Ovary (tissue), 3 donors: Measurements from ENCODE around the gene YWHAG.
A peak's percentile ranks its signal among the peaks of the same experiment; 100 is the strongest.

ENCODE experiments used
- CTCF ChIP-seq, 3 donors: fragments of 450-650 bp in 2 of 3; fragments of 200-600 bp in 1 of 3; IDR thresholded peaks; one replicate each; pipeline versions ENCODE4 v1.5.1 to v1.8.0; 2016 to 2022; ENCODE audit warnings: antibody characterized with exemption in 3 of 3, mild to moderate bottlenecking in 1 of 3
- EP300 ChIP-seq: sonication (generic); formaldehyde crosslinking; IDR thresholded peaks from one replicate; pipeline ENCODE4 v1.6.1; 2017; ENCODE audit warnings: antibody characterized with exemption
- POLR2A ChIP-seq: fragments of 450-650 bp; IDR thresholded peaks from one replicate; pipeline ENCODE4 v1.6.1; 2017; ENCODE audit warnings: antibody characterized with exemption, mild to moderate bottlenecking, moderate library complexity
- donor health status: DM: no; HTN: no; CAD: no.

- no peak for TF ChIP-seq EP300
- TF ChIP-seq CTCF (IDR thresholded peaks at IDR 0.05), result peak in 1 of 3 donors; percentile 34
- peak; percentile 99 for TF ChIP-seq POLR2A
These were observed at the start of gene YWHAG for GRCh38 chr7:76358481-76359110.
